ENCODE measurements around the gene VTI1B. TPM values are rescaled to one million over a fixed set of nuclear protein-coding genes. Genes with fewer than 3 reads are reported as not detected.
A peak's percentile ranks its signal among the peaks of the same experiment; 100 is the strongest.

Gene VTI1B
- total RNA-seq, 1 experiment from 2014 or later, result 61.2 TPM

DNA sequence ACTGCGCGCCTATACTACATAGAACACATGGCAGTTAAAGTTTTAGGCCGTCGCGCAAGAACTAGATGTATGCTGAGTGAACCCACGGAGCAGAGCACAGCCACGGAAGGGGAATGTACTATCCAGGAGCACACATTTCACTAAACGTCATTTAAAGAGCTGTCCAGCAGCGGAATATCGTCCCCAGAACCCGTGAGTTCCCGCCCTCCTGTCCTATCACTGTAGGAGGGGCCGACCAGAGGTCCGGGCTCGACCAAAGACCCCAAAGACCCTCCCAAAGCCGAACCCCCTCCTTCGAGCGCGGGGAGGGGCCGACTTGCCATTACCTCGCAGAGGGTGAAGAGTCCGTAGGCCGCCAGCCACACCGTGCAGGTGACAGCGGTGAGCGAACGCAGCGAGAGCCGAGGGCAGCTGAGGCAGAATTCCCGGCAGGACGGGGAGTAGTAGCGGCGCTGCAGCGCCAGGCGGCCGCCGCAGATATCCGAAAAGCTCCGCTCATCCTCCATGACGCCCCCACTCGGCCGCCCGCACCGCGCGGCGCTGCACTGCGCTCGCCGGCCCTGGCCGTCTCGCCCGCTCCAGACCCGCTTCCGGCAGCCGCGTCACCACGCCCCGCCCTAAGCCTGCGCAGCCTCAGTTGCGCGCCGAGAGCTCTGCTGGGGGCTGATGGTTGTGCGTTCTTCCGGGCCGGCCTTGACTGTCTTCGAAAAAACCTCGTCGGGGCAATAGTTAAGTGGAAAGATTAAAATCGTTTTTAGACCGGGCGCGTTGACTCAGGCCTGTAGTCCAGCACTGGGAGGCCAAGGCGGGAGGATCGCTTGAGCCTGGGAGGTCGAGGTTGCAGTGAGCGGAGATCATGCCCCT, 74.5 kb downstream of the VTI1B start, which contains the start of gene PIGH:
PIGH (minus strand) TSS at position 571 of the 864 bp plus-strand sequence; CDS start at position 506, 65 bp downstream.
- Histone ChIP-seq H3K36me3 (replicated peaks; ENCODE audit: control insufficient read depth, insufficient read depth, low read length) (no peaks in the 10 kb centered on the region), H3K4me3 (ENCODE audit: insufficient read depth, low read depth, low read length) (peak within 1 kb of the TSS; percentile 70), H3K27me3 (ENCODE audit: control insufficient read depth, insufficient read depth, low read length) (peaks cover 8% of the 10 kb centered on the region)

More for the DNA sequence above, 74.5 kb downstream of the VTI1B start, which contains the start of gene PIGH:
- peak; percentile 96 for DNase-seq

Other genes starting within 250 kb of the VTI1B start
- 0.07 and 0.69 TPM in 2 replicates for gene TMEM229B, start 185.9 kb downstream of the VTI1B start, total RNA-seq (2014; rRNA removed; shearing (Covaris generic))
- 16.5 and 22.2 TPM in 2 replicates for gene PLEKHH1, start 141.3 kb downstream of the VTI1B start, total RNA-seq (2014; rRNA removed; shearing (Covaris generic))
- gene PIGH, start 74.4 kb downstream of the VTI1B start, total RNA-seq (2014; rRNA removed; shearing (Covaris generic)), result 8.2 and 8.8 TPM in 2 replicates
- gene ARG2, start 54.7 kb downstream of the VTI1B start, total RNA-seq (2014; rRNA removed; shearing (Covaris generic)), result 32.1 and 40.9 TPM in 2 replicates
- gene RDH11, start 21.1 kb upstream of the VTI1B start, total RNA-seq (2014; rRNA removed; shearing (Covaris generic)), result 116 and 123 TPM in 2 replicates
- 0.48 and 1.1 TPM in 2 replicates for gene RDH12, start 27.3 kb upstream of the VTI1B start, total RNA-seq (2014; rRNA removed; shearing (Covaris generic))
- gene ZFYVE26, start 142.0 kb upstream of the VTI1B start, total RNA-seq (2014; rRNA removed; shearing (Covaris generic)), result 18.8 and 20.4 TPM in 2 replicates
- 9.6 and 9.9 TPM in 2 replicates for gene RAD51B, start 145.1 kb upstream of the VTI1B start, total RNA-seq (2014; rRNA removed; shearing (Covaris generic))